ENCODE measurements around the gene TP53TG5.

GRCh38 chr20:45350217-45350616 lies 27.9 kb downstream of the TP53TG5 start:
- TF ChIP-seq POLR2AphosphoS5 (IDR thresholded peaks at IDR 0.05): no peak
- no peak for TF ChIP-seq CTCF (IDR thresholded peaks at IDR 0.05)
- no peak for TF ChIP-seq POLR2A (IDR thresholded peaks at IDR 0.05)
- TF ChIP-seq EP300 (IDR thresholded peaks at IDR 0.05): no peak

All from sigmoid colon (tissue), 4 donors.